Germinal center (tissue), 1 donor: ENCODE results near the gene CASK.

ENCODE experiments used
- DNase-seq: peaks from one replicate; pipeline ENCODE4 v3.0.0; 2012; ENCODE audit warnings: mixed read lengths, low spot score

CASK gene

GRCh38 chrX:41909068-41909467 lies 14.3 kb downstream of the CASK start:
- no peak for DNase-seq

- DNase-seq: no peak
These were observed 16.7 kb downstream of the CASK start for GRCh38 chrX:41906515-41907187.

GRCh38 chrX:41903544-41903943 lies 19.8 kb downstream of the CASK start:
- DNase-seq: no peak

- no peak for DNase-seq
These were observed 23.0 kb downstream of the CASK start for GRCh38 chrX:41900321-41900720.

- DNase-seq: no peak
These were observed 27.5 kb downstream of the CASK start for GRCh38 chrX:41895826-41896225.

GRCh38 chrX:41890026-41890423 lies 33.3 kb downstream of the CASK start:
- no peak for DNase-seq

- DNase-seq: no peak
These were observed 33.9 kb downstream of the CASK start for GRCh38 chrX:41889317-41890025.

GRCh38 chrX:41887691-41888090 lies 35.7 kb downstream of the CASK start:
- DNase-seq: no peak

- no peak for DNase-seq
These were observed 37.6 kb downstream of the CASK start for GRCh38 chrX:41885724-41886123.

- no peak for DNase-seq
These were observed 42.2 kb downstream of the CASK start for GRCh38 chrX:41881166-41881565.

- DNase-seq: no peak
These were observed 46.2 kb downstream of the CASK start for GRCh38 chrX:41877167-41877566.

- DNase-seq: no peak
These were observed 48.2 kb downstream of the CASK start for GRCh38 chrX:41875142-41875541.

- no peak for DNase-seq
These were observed 52.6 kb downstream of the CASK start for GRCh38 chrX:41870719-41871151.

GRCh38 chrX:41868392-41868977 lies 54.9 kb downstream of the CASK start:
- DNase-seq: no peak

GRCh38 chrX:41863343-41864203 lies 59.8 kb downstream of the CASK start:
- DNase-seq: no peak

GRCh38 chrX:41862562-41863184 lies 60.7 kb downstream of the CASK start:
- no peak for DNase-seq

- no peak for DNase-seq
These were observed 65.1 kb downstream of the CASK start for GRCh38 chrX:41858161-41858775.

- DNase-seq: no peak
These were observed 65.7 kb downstream of the CASK start for GRCh38 chrX:41857670-41858069.

GRCh38 chrX:41846714-41847113 lies 76.6 kb downstream of the CASK start:
- no peak for DNase-seq

GRCh38 chrX:41837270-41837944 lies 85.9 kb downstream of the CASK start:
- no peak for DNase-seq

GRCh38 chrX:41828826-41829225 lies 94.5 kb downstream of the CASK start:
- no peak for DNase-seq
